GM21367 (cell line): ENCODE measurements around the gene TNNI3.

ENCODE experiments used
- ATAC-seq: cut with Tn5 transposase; IDR thresholded peaks from one replicate; pipeline ENCODE4 v1.9.1; 2021; ENCODE audit not compliant: unreplicated experiment

TNNI3 gene

DNA sequence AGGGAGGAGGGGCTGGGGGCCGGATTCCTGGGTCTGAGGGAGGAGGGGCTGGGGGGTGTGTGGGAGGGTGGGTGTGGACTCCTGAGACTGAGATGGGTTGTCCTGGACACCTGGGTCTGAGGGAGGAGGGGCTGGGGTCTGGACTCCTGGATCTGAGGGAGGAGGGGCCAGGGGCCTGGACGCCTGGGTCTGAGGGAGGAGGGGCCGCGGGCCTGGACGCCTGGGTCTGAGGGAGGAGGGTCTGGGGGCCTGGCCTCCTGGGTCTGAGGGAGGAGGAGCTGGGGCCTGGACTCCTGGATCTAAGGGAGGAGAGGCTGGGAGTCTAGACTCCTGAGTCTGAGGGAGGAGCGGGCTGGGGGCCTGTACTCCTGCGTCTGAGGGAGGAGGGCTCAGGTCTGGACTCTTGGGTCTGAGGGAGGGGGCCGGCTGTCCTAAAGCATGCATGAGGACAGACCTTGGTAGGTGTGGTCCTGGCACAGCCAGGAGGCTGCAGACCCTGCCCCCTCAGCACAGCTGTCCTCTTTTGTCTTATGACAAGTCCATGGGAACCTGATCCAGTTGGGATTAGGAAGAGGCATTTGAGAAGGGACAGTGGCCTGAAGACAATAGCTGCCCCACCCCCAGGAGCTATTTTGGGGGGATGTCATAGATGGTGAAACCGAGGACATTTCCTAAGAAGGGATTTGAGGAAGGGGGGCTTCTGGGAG is 9.8 kb downstream of the TNNI3 start:
- no peak for ATAC-seq

DNA sequence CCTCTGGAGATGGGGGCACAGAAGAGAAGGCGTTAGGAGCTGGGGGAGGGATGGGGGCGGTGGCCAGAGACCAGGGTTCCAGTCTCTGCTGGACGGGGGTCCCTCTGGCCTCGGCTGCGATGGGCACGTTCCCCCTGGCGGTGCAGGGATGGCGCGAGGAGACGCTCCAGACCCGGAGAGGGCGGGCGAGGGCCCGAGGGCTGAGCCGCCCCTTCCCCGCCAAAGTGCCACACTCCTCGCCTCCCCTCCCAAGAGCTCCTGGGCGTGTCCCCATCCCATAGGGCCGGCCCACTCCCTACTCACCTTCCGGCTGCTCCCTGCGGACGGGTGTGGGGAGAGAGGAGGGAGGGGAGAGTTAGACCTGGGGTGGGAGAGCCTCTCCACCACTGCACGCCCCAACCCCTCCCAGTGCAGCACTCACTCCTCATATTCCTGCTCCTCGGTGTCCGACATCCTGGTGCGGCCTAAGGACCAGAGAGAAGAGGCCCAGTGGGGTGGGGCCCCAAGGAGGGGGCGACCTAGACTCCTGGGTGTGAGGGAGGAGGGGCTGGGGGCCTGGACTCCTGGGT is 10.7 kb downstream of the TNNI3 start:
- no peak for ATAC-seq

DNA sequence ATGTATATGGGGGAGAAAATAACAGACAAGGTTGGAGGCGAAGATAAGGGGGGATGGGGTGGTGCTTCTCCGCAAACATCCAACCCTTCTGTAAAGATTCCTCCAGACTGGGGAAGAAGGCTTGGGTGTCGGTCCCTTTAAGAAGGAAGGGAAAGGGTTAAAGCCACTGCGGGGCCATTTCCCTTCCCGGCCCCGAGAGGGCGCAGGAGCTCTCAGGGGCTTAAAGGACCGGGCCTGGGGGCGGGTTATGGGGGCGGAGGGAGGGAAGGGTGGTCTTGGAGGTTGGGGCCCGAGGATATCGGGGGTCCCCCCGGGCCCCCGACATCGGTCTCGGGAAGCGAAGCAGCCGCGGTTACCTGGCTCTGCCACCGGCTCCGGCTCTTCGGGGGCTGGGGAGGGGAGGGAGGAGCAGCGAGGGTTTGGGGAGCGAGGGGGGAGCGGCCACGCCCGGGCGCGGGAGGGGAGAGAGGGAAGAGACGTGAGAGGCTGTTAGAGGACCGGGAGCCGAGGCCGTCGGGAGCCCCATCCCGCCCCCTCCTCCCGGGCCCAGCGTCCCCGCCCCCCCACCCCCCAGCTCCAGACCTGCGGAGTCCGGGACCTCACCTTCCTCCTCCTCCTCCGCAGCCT is 11.3 kb downstream of the TNNI3 start:
- no peak for ATAC-seq

DNA sequence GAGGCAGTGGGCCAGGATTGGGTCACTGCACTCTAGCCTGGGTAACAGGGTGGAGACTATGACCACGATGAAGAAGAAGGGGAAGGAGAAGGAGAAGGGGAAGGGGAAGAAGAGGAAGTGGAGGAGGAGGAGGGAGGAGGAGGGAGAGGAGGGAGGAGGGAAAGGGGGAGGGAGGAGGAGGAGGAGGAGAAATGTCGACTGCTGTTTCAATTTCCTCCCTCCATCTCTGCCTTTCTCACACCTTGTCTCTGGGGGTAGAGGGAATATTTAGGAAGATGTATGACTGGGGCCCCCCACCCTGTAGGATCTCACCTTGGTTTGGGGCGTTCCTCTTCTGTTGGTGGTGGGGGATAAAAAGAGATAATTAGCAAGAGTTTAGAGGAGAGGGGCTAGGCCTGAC is 12.3 kb downstream of the TNNI3 start:
- no peak for ATAC-seq

DNA sequence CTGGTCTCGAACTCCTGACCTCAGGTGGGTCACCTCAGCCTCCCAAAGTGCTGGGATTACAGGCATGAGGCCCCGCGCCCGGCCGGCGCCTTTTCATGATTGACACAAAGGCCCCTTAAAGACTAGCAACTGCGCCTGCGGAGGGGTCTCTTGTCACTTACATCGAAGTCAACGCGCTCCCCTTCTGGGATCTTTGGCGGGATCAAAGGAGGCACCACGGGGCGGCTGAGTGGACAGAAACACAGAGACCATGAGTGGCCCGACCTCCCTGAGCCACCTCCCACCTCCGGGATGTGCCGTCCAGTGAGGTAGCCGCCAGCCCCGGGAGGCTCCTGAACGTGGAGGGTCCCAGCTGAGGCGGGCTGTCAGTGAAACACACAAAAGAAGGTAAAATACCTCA is 15.8 kb downstream of the TNNI3 start:
- no peak for ATAC-seq

DNA sequence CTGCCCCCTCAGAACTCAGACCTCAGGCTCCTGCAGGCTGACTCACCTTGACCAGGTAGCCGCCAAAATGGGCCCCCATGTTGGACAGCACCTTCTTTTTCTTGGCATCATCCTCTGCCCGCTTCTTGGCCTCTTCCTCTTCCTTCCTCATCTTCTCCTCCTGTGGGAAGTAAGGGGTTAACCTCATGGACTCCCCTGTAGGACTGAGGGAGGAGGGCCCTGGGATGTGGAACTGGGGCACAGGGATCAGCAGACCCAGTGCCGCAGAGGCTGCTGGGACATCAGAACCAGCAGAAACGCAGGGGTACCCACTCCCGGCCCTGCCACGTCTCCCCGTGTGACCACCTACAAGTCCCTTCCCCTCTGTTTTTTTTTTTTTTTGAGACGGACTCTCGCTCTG is 19.6 kb downstream of the TNNI3 start:
- ATAC-seq, result no peak

DNA sequence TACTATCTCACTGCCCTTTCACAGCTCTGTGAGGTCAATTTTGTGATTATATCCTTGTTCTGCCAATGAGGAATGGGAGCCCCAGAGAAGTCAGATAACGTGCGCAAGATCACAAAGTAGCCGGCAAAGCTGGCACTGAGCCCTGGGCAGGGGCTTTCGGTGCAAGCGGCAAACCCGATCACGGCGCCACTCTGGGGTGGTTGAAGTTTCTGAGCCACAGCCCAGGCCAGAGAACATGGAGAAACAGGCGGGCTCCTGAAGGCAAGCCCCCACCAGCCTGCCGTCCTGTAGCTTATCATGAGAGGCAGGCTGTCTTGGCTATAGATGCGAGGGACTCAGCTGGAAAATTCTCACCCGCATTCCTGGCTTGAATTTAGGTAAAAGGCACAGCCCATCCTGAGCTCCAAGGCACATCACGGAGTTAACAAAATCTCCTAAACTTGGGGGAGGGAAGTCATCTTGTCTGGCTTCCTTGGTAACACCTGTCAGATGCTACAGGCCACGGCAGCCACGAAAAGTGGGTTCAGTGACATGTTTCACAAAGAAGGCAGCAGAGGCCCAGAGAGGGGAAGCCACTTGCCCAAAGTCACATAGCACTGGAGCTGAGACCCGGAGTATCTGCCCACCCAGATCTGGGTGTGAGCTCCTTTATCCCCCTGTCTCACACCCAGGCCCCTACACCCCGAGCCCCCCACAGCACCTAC is 21.0 kb downstream of the TNNI3 start:
- no peak for ATAC-seq

DNA sequence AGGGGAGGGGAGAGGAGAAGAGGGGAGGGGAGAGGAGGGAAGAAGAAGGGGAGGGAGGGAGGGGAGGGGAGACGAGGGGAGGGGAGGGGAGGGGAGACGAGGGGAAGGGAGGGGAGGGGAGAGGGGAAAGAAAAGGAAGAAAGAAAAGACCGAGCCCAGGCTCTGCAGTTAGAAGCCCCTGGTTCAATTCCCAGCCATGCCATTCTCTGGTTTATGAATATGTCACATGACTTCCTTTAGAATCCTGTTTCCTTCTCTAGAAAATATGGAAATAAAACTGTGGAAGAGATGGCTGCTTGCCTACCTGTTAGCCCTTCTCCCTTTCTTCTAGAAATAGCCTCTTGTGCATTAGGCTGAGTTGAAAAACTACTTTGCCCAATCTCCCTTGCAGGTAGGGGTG is 22.8 kb downstream of the TNNI3 start:
- no peak for ATAC-seq

DNA sequence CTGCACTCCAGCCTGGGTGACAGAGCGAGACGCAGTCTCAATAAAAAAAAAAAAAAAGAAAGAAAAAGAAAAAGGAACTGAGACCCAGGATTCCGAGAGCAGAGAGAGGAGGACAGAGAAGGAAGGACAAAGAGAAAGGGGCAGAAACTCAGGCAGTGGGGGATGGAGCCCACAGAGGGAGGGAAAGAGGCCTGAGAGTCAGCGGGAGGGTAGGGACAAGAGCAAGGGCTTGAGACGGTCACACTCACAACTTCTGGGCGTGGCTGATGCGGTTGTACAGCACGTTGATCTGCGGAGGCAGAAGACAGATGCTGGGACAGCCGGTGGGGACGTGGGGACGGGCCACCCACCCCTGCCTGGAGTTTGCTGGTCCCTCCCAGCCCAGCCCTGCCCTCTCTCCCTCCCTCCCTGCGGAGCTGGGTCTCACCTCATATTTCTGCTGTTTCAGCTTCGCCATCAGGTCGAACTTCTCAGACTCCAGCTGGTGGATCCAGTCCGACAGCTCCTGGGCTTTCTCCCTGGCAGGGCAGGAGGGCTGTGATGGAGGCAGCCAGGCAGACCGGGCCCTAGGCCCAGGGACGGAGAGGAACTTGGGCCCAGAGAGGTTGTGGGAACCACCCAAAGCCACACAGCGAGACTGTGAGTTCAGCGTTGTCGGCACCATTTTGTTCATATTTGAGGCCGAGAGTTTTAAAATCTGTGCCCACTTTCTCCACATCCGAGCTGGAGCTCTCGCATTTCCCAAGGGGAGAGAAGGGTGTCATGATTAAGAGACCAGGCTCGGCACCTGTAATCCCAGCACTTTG is 23.7 kb downstream of the TNNI3 start:
- no peak for ATAC-seq

DNA sequence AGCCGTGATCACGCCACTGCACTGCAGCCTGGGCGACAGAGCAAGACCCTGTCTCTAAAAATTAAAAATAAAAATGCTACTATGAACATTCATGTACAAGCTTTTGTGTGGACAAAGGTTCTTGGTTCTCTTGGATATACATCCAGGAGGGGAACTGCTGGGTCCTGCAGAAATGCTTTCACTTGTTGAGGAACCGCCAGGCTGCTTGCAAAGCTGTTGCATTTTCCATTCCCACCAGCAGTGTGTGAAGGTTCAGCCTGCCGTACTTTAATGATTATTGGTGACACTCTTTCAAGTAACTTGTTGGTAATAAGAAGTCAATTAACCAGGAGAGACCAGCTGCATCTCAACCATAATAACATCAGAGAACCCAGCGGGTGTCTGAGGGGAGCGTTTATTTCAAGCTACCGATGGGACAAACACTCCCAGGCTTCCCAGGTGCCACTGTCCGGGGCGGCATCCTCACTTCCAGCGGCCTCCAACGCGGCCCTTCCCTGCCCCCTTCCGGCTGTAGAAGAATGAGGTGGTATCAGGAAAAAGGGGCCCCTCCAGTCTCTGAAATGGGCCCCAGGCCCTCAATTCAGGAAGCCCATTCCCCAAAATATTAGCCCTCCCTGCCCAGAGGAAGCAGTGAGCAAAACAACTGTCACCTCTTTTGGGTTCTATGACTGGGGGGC is 24.9 kb downstream of the TNNI3 start:
- ATAC-seq, result no peak

DNA sequence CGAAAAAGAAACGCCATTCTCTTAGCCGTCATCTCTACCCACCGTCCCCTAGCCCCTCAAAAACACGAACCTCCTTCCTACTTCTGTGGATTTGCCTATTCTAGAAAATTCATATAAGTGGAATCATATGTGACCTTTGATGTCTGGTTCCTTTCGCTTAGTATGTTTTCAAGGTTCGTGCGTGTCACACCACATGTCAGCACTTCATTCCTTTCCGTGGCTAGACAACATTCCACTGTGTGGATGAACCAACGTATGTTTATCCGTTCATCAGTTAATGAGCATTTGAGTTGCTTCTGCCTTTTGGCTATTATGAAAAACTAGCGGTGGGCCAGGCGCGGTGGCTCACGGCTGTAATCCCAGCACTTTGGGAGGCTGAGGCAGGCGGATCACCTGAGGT is 26.1 kb downstream of the TNNI3 start:
- no peak for ATAC-seq

DNA sequence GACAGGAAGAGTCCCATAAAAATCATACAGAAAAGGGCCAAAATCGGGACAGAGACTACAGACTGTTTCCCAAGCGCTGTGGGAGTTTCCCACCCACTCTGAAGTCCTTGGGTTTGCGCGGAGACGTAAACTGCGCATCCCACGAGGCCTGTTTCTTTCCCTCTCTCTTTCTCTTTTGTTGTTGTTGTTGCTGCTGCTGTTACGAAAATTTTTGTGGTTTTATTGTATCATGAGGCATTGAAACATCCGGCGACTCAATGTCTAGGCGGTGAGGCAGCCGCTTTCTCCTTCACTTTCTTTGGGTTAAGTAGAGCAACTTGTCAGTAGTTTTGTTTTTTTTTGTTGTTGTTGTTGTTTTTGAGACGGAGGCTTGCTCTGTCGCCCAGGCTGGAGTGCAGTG is 38.5 kb downstream of the TNNI3 start:
- no peak for ATAC-seq

DNA sequence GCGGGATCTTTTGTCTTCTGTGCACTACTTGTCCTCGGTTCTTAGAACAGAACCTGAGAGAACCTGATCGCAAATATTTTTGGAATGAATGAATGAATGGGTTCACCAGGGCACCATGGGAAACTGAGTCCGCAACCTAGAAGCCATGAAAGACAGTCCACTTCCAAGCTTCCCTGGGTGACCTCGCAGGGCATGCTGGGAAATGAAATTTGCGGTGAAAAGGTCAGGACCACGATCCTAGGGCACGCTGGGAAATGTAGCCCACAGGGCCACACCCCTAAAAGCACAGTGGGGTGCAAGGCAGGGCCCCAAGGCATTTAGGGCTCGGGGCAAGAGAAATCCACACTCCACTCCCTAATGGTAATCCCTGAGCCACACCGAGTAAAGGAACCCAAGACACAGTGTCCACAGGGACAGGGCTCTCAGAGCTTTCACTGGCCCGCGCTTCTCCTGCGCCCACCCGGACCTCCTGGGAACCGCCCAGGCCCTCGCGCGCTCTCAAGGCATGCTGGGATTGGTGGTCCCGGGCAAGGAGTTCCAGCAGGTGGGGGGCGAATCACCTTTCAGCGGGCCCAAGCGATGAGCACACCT is 39.0 kb downstream of the TNNI3 start:
- ATAC-seq, result no peak

DNA sequence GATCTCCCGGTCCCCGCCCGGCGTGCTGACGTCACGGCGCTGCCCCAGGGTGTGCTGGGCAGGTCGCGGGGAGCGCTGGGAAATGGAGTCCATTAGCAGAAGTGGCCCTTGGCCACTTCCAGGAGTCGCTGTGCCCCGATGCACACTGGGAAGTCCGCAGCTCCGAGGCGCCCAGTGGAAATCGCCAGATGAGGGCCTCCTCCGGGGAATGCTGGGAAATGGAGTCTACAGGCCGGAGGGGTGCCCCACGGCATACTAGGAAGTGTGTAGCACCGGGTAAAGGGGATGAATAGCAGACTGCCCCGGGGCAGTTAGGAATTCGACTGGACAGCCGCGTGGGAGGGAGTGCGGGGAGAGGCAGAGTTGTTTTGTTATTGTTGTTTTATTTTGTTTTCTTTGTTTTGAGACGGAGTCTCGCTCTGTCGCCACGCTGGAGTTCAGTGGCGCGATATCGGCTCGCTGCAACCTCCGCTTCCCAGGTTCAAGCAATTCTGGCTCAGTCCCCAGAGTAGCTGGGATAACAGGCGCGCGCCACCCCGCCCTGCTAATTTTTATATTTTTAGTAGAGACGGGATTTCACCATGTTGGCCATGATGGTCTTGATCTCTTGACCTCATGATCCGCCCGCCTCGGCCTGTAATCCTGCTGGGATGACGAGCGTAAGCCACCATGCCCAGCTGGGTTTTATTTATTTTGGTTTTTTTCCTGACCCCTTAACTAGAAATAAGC is 39.7 kb downstream of the TNNI3 start:
- ATAC-seq, result peak; percentile 72

DNA sequence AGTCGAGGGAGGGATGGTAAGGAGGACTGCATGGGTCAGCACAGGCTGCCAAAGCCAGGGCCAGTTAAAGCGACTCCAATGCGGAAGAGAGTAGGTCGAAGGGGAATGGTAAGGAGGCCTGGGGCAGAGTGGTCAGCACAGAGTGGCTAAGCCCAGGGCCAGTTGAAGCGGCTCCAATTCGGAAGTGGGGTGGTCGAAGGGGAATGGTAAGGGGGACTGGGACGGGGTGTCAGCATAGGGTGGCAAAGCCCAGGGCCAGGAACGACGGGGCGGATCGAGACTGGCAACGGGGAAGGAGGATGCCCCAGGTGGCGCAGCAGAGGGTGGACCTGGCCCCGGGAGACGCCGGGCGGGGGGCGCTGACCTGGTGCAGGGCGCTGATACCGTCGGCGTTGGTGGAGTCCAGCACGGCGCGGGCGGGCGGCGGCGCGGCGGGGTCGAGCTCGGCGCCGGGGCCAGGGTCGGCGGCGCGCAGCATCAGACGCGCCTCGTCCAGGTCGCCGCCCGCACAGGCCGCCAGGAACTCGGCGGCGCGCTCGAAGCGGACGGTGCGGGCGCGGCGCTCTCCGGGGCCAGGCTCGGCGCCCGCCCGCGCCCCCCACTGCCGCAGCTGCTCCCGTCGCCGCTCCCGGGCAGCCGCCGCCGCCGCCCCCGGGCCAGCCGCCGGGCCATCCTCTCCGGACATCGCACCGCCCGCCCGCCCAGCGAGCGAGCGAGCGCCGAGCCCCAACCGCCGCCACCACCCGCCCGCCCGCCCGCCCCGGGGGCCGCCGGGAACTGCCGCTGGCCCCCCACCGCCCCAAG is 40.5 kb downstream of the TNNI3 start, which contains the start of gene PPP1R12C:
Gene PPP1R12C, minus strand, starts transcription at position 779 of the 804 bp plus-strand sequence. Its CDS starts 94 bp downstream, at position 685.
- no peak for ATAC-seq

DNA sequence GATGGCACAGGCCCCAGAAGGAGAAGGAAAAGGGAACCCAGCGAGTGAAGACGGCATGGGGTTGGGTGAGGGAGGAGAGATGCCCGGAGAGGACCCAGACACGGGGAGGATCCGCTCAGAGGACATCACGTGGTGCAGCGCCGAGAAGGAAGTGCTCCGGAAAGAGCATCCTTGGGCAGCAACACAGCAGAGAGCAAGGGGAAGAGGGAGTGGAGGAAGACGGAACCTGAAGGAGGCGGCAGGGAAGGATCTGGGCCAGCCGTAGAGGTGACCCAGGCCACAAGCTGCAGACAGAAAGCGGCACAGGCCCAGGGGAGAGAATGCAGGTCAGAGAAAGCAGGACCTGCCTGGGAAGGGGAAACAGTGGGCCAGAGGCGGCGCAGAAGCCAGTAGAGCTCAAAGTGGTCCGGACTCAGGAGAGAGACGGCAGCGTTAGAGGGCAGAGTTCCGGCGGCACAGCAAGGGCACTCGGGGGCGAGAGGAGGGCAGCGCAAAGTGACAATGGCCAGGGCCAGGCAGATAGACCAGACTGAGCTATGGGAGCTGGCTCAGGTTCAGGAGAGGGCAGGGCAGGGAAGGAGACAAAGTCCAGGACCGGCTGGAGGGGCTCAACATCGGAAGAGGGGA is 41.2 kb downstream of the TNNI3 start:
- ATAC-seq, result no peak

DNA sequence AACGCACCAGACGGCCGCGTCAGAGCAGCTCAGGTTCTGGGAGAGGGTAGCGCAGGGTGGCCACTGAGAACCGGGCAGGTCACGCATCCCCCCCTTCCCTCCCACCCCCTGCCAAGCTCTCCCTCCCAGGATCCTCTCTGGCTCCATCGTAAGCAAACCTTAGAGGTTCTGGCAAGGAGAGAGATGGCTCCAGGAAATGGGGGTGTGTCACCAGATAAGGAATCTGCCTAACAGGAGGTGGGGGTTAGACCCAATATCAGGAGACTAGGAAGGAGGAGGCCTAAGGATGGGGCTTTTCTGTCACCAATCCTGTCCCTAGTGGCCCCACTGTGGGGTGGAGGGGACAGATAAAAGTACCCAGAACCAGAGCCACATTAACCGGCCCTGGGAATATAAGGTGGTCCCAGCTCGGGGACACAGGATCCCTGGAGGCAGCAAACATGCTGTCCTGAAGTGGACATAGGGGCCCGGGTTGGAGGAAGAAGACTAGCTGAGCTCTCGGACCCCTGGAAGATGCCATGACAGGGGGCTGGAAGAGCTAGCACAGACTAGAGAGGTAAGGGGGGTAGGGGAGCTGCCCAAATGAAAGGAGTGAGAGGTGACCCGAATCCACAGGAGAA is 42.0 kb downstream of the TNNI3 start:
- no peak for ATAC-seq
